Measurements from ENCODE around the gene KCNJ12.
A peak's percentile ranks its signal among the peaks of the same experiment; 100 is the strongest.
"Not testable (repeated sequence)": the region's sequence is repeated elsewhere in the genome, so short reads cannot be mapped to it uniquely, and the experiment has no call there.

KCNJ12 gene

DNA sequence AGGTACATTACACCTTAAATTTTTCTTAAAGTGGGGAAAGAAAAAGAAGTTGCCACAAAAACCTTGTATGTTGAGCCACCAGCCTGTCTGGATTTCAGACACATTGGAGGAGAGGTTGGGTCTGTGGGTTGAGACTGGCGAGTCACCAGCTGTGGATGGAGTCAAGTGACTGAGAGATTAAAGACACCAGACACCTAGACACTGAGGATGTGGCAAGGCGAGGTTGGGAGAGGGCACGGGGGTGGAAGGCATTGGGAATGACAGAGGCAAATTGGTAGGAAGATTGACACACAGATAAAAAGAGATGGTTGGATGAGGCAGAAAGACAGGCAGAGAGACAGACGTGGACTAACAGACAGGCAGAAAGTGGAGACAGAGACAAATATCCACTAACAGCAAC lies 49.6 kb downstream of the KCNJ12 start:
- TF ChIP-seq, protein P1, sequence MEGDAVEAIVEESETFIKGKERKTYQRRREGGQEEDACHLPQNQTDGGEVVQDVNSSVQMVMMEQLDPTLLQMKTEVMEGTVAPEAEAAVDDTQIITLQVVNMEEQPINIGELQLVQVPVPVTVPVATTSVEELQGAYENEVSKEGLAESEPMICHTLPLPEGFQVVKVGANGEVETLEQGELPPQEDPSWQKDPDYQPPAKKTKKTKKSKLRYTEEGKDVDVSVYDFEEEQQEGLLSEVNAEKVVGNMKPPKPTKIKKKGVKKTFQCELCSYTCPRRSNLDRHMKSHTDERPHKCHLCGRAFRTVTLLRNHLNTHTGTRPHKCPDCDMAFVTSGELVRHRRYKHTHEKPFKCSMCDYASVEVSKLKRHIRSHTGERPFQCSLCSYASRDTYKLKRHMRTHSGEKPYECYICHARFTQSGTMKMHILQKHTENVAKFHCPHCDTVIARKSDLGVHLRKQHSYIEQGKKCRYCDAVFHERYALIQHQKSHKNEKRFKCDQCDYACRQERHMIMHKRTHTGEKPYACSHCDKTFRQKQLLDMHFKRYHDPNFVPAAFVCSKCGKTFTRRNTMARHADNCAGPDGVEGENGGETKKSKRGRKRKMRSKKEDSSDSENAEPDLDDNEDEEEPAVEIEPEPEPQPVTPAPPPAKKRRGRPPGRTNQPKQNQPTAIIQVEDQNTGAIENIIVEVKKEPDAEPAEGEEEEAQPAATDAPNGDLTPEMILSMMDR (IDR thresholded peaks at IDR 0.05; ENCODE audit: low read depth, low read length), result no peak
- DNase-seq (ENCODE audit: low read depth in 2 of 2), result no peak
- no peak overlapping the region for H3K4me3 ChIP-seq (replicated peaks in 1 of 2; ENCODE audit: low read depth in 2 of 2, low read length in 2 of 2)

DNA sequence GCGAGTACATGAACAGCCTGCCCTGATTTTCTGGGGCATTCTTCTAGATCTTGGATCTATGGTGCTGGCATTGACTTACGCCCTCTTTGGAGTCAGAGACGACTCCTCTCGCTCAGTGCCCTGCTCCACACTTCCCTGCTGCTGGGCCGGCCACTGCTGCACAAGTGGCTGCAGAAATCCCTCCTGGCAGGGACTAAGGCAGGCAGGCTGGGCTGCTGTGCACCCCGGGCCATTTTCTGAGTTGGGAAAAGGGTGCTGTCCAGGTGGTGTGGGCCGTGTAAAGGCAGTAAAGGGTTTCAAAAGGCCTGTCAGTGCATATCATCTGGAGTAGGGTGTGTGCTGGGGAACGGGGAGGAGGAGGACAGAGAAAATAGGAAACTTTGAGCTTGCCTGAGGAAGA lies 50.1 kb downstream of the KCNJ12 start:
- H3K4me3 ChIP-seq (replicated peaks in 1 of 2; ENCODE audit: low read depth in 2 of 2, low read length in 2 of 2); DNase-seq (ENCODE audit: low read depth in 2 of 2): not testable (repeated sequence)

DNA sequence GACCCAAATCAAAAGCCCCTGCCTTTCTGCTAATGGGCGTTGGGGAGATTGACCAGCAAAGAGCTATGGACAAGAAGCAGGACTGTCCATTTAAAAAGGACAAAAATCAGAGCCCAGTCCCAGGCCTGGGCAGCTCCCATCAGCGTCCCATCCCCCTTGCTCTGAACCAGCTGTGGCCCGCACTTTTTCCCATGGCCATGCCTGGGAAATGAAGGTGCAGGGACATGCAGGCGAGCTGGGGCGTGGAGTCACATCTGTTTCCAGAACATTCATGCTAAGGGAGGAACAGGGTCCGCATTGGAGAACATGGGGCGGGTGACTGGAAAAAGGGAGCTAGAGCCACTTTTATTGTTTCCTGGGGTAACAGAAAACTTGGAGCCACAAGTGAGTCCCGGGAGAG lies 50.7 kb downstream of the KCNJ12 start:
- not testable (repeated sequence) for H3K4me3 ChIP-seq (replicated peaks in 1 of 2; ENCODE audit: low read depth in 2 of 2, low read length in 2 of 2); DNase-seq (ENCODE audit: low read depth in 2 of 2)

DNA sequence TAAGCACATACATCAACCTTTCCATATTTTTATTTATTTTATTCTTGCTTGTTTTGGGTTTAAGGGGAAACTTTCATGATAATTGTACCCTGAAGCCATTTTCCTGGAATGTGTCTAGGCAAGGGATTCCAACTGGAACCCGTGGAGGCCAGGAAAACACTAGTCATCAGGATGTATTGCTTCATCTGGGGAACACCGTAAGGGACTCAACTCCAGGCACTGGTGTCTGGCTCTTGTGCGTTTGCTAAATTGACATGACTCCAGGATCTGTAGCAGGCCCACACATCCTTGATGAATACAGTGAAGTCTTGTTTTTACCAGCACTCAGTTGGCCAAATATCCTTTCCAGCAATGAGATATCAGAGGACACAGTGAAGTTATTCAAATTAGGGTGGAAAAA lies 51.6 kb downstream of the KCNJ12 start:
- not testable (repeated sequence) for DNase-seq (ENCODE audit: low read depth in 2 of 2); H3K4me3 ChIP-seq (replicated peaks in 1 of 2; ENCODE audit: low read depth in 2 of 2, low read length in 2 of 2)

DNA sequence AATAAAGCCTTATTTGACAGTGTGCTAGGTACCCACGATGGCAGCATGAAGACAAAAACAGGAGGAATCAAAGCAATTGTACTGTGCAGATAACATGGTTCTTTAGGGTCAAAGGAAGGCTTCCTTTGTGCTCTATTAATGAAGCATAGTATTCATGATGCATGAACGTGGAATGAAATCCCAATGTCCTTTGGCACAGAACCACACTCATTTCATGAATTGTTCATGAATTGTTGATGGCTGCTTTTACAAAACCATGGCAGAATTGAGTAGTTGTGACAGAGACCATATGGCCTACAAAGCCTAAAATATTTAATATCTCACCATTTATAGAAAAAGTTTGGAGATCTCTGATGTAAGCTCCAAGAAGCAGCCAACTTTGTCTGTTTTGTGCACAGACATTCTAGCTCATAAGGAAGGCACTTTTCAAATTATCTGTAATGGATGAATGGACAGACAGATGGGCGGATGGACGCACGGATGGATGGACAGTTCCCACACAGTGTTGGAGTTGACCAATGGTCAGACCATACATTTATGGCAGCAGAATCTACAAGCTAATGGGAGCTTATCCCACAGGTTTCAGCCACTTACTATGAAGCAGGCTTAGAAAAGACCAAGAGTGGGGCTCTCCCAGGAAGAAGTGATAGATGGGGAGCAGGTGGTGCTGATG lies 52.7 kb downstream of the KCNJ12 start:
- DNase-seq (ENCODE audit: low read depth in 2 of 2), result peak; percentile 19 to 34
- not testable (repeated sequence) for H3K4me3 ChIP-seq (replicated peaks in 1 of 2; ENCODE audit: low read depth in 2 of 2, low read length in 2 of 2)

DNA sequence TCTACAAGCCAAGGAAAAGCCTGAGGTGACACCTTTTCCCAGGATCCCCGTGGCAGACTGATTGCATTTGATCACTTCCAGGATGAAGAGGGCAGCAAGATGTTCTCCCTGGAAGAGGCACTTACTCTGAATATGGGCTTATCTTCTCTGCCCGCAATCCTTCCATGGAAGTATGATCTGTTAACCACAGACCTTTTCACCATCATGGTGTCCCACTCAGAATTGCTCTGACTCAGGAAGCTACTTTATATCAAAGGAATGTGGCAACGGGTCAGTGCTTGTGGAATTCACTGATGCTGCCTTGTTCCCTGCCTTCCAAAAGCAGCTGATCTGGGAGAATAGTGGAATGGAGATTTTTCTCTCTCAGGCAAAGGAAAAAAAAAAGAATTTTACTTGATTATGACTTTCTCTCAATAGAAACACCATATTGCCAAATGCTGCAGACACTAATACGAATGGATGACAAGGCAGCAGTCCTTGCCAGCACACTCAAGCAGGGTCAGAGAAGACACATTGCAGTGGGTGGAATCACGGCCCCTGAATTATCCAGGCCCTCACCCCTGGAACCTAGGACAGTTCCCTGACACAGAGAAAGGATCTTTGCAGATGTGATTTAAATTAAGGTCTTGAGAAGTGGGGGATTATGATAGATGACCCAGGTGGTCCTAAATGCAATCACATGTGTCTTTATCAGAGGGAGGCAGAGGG lies 53.9 kb downstream of the KCNJ12 start:
- DNase-seq (ENCODE audit: low read depth in 2 of 2), result peak; percentile 9 to 34
- H3K4me3 ChIP-seq (replicated peaks in 1 of 2; ENCODE audit: low read depth in 2 of 2, low read length in 2 of 2), result not testable (repeated sequence)

DNA sequence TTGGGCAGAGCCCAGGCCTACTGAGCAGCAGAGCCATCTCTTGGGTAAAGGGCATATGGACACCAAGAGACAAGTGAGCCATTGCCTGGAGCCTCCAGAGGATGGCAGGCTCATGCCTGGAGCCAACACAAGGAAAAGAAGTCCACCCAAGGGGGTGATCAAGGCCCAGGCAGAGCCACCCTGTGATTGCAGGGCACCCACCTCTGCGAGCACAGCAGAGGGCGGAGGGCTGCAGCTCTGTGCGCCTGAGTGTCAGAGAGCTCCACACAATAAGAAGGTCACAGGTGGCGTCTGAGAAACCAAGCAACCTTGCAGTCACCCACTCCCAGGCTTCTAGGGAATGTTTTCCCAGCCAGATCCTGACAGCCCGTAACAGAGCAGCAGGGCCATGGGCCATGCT lies 57.8 kb downstream of the KCNJ12 start:
- not testable (repeated sequence) for H3K4me3 ChIP-seq (replicated peaks in 1 of 2; ENCODE audit: low read depth in 2 of 2, low read length in 2 of 2); DNase-seq (ENCODE audit: low read depth in 2 of 2)

DNA sequence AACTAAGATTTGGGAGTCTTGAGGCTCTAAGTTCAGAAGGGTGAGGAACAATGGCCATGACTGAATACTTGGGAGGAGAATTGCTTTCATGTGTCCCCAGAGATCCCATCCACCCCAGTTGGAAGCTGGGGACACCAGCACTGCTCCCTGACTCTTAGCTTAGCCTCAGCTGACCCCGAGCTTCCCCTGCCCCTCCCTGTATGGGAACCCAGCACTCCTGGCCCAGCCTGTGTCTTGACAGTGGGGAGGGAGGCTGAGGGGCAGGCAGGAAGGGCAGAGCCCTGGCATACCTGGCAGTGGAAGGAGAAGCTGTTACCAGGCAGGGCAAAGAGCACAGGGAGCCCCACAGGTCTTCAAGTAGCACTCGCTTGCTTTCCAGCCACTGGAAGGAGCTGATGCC lies 58.8 kb downstream of the KCNJ12 start:
- H3K4me3 ChIP-seq (replicated peaks in 1 of 2; ENCODE audit: low read depth in 2 of 2, low read length in 2 of 2), result not testable (repeated sequence)

DNA sequence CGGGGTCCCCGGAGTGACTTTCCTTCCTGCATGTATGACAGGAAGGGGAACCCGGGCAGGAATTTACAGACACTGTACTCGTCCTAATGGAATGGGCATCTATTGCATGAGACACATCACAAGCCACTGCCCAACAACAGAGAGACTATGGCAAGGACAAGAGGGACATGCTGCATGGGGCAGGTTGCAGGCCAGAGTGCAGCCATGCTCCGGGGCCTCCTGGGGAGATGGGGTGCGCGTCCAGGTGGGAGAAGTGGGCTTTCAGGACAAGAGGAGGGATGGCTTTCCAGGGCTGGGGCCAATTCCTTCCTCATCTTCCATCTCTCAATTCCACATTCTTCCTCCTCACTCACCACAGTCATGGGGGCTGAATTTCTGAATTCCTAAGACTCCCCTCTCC lies 60.3 kb downstream of the KCNJ12 start:
- not testable (repeated sequence) for DNase-seq (ENCODE audit: low read depth in 2 of 2); H3K4me3 ChIP-seq (replicated peaks in 1 of 2; ENCODE audit: low read depth in 2 of 2, low read length in 2 of 2)

More for the DNA sequence above, 58.8 kb downstream of the KCNJ12 start:
- not testable (repeated sequence) for DNase-seq (ENCODE audit: low read depth in 2 of 2)

DNA sequence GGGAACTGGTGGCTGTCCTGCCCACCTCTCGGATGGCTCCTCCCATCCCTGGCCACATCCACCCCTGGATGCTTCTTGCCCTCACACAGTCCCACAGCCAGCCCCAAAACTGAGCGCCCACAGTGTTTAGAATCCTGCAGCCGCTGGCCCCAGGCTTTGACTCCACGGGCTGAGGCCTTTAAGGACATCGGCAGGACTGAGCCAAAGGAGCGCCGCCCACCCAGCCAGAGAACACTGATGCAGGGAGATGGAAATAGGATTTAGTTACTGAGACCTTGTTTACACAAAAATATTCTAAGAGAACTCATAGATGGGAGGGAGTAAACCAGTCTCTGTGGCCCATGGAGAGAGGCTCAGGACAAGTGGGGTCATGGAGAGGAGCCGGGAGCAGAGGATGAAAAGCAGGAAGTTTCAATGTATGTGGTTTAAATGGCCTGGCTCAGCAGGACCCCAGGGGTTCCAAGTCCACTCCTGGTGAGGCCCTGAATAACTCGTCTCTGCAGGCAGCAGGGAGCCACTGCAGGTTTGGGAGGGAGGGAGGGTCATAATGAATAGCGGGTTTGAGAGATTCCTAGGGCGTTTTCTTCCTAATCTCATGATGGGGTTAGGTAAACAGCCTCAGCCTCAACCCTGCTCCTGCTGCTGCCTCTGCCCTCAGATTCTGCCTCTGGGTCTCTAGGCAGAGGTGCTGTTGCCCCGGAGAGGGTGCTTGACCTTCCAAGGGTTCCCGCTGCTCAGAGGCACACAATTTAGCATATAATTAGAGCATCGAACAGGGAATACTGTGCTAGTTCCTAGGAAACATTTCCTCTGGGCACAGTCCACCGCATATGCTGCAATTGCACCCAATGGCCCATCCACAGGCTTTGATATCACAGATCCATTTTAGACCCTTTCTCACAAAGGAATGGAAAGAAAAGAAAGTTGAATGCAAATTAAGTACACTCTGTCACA lies 61.0 kb downstream of the KCNJ12 start:
- DNase-seq (ENCODE audit: low read depth in 2 of 2); H3K4me3 ChIP-seq (replicated peaks in 1 of 2; ENCODE audit: low read depth in 2 of 2, low read length in 2 of 2): not testable (repeated sequence)

DNA sequence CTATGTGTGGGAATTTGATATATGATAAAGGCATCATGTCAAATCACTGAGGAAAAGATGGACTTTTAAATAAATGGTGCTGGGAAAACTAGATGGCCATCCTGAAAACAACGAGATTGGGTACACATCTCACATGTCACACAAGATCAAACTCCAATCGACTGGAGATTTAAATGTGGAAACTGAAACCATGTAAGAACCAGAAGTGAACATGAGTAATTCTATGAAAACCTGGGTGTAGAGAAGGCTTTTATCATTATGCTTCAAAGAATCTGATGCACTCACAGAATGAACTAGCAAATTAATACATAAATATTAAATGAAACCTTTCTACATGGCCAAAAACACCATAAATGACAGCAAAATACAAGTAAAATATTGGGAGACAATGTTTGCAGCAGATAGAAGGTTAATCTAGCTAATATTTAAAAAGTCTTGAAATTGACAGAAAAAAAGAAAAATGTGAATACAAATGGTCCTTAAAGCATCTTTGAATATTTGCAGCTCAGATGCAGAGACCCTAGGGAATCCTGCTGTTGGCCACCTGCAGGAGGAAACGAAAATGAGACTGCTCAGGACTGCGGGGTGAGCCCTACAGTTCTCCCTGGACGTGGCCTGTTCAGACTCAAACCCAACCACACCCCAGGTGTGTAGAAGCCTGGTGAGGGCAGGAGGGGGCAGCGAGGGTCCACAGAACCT lies 62.3 kb downstream of the KCNJ12 start:
- DNase-seq (ENCODE audit: low read depth in 2 of 2); H3K4me3 ChIP-seq (replicated peaks in 1 of 2; ENCODE audit: low read depth in 2 of 2, low read length in 2 of 2): not testable (repeated sequence)

DNA sequence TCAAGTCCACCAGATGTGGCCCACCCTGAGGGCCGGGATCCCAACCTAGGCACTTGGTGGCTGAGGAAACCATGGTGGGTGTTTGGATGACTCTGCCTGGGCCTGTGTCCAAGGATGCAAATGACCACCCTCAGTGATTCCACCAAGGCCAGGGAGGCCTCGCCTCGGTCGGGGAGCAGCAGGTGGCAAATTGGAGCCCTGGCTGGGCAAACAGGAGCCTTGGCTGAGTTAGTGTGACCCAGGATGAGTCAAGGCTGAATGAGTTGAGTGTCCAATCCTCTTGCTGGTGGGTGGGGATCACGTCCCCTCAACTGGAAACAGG lies 62.8 kb downstream of the KCNJ12 start:
- DNase-seq (ENCODE audit: low read depth in 2 of 2); H3K4me3 ChIP-seq (replicated peaks in 1 of 2; ENCODE audit: low read depth in 2 of 2, low read length in 2 of 2): not testable (repeated sequence)

Data from cardiac fibroblast (primary cell).